Fibroblast of mammary gland (primary cell): ENCODE data around the gene RBFOX1.

Experiments used
- DNase-seq: peaks from one replicate; pipeline ENCODE4 v3.0.0-alpha.2; 2010; ENCODE audit warnings: low read depth
- H3K4me3 ChIP-seq: 2 replicates; pipeline ENCODE4 v1.5.1; 2011; ENCODE audit warnings: low read depth, mild to moderate bottlenecking, low read length, moderate library complexity; ENCODE audit not compliant: control insufficient read depth
- CTCF ChIP-seq: conservative IDR thresholded peaks from 2 replicates; pipeline ENCODE4 v1.5.1; 2011; ENCODE audit warnings: low read depth, low read length, inconsistent platforms; ENCODE audit not compliant: control insufficient read depth, insufficient read depth

RBFOX1 gene

DNA sequence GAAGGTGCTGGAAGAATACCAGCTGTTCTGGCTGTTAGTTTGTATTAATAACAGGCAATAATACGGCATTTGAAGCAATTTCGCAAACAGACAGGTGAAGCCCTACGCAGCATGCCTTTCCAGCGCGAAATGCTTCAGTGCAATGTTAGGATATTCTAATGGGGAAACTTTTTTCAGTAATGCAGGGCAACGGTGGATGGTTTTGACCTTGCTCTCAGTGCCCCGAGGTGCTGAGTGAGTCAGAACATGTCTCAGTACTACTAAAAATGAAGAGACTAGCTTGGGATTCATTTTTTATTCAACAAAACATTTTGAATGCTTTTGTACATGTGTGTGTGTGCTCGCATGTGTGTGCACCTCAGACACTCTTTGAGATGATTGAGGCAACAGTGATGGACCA is 172.2 kb downstream of the RBFOX1 start:
- no peak for DNase-seq
- no peak overlapping the region for H3K4me3 ChIP-seq
- TF ChIP-seq CTCF, result no peak

DNA sequence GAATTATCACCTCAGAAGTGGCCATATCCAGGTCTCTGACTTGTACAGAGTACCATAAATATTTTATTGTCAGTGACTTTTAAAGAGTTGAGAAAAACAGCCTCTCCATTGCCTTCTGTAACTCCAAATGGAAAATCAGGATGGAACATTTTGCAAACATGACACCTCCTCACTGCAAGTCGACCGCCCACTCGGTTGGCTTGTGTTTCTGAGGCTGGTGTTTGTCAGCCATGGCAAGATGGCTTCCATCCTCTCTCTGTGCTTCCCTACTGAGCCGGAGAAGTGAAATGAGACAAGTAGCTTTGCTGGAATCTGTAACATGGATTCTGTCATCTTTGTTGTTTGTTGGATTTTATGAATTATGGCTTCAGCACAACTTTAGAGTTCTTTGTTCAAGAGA is 172.8 kb downstream of the RBFOX1 start:
- H3K4me3 ChIP-seq, result no peak overlapping the region
- no peak for DNase-seq
- no peak for TF ChIP-seq CTCF

DNA sequence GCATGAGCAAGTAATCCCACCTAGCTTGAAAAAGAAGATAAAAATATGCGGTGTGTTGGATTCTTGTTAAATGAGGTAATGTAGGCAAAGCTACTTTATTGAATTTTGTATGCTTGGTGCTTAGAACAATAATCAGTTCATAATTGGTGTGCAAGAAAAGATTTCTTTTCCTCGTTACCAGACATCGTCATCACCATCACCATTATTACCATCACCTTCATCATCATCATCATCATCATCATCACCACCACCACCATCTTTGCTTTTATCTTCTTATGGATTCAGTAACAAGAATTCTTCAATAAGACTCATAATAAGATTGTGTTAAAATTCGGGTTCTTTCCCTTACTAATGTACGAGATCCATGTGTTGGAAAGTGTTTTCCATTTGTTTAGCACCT is 173.7 kb downstream of the RBFOX1 start:
- DNase-seq, result no peak
- no peak for TF ChIP-seq CTCF
- no peak overlapping the region for H3K4me3 ChIP-seq

DNA sequence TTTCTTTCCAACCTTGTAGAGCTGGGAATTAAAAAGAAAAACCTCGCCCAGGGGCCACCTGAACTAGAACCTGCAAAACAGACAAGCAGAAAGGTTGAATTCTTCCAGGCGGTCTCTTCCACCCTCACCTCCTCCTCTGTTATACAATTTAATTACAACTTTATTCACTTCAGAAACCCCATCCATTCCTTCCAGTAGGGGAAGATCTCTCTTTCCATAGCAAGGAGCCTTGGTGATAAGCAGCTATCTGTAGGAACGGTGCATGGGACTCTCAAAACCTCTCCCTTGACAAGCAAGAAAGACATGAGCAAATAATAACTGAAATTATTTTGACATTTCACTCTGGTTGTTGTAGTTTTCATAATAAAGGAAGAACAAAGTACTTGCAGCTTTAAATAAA is 176.0 kb downstream of the RBFOX1 start:
- no peak overlapping the region for H3K4me3 ChIP-seq
- no peak for TF ChIP-seq CTCF
- no peak for DNase-seq

DNA sequence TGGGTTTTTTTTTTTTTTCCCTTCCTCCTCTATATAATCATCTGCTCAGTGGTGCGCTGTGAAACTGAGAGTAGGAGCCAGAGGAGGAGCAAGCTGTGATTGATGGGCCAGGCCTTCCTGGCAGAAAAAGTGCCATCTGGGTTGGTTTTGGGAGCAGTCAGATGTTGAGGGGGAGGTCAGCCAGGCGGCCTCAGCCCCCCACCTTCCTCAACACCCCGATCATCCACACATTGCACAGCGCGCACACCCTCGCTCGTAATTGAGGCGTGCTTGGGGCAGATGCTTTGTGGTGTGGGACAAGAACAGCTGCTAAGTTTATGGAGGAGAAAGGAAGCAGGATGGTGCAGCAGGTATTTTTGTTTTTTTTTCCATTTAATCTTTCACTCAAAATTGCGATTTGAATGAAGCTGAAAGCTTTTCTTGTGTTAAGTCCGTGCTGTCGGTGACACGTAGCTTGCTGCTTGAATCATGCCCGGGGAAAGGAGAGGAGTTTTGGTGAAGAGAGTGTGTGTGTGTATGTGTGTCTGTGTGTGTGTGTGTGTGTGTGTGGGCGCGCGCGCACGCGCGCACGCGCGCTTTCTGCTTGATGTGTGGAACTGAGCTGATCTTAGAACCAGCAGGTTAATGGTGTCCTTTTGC is 177.4 kb downstream of the RBFOX1 start:
- no peak overlapping the region for H3K4me3 ChIP-seq
- TF ChIP-seq CTCF, result no peak
- no peak for DNase-seq

GRCh38 chr16:7511549-7512260 is 179.1 kb downstream of the RBFOX1 start:
- DNase-seq, result no peak

More at GRCh38 chr16:7511549-7512260, 179.1 kb downstream of the RBFOX1 start:
- H3K4me3 ChIP-seq, result no peak overlapping the region
- no peak for TF ChIP-seq CTCF
